Stimulated activated CD8-positive, alpha-beta memory T cell treated with anti-CD3 and anti-CD28 coated beads, Interleukin-4, amount 100 ng/mL, for 24 hours (primary cell): ENCODE measurements around the gene ATP5MK.
"Not testable (repeated sequence)": the region's sequence is repeated elsewhere in the genome, so short reads cannot be mapped to it uniquely, and the experiment has no call there.

Experiments used
- DNase-seq: peaks from one replicate; pipeline ENCODE4 v3.0.0-alpha.2; 2020; ENCODE audit warnings: low read depth

ATP5MK gene

DNA sequence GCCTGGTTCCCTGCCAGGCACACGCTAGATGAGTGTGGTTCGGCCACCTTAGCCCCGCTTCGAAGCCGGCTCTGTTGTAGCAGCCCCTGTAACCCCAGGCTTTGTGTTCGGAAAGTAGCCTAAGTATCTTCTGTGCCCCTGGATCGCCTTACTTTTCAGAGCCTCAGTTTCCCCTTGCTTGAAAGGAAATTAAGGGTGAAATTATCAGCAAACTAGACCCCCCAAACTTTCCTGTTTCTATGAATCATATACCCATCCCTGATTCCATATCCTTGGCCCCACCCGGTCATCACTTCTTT lies 463 bp upstream of the ATP5MK start:
- no peak for DNase-seq

DNA sequence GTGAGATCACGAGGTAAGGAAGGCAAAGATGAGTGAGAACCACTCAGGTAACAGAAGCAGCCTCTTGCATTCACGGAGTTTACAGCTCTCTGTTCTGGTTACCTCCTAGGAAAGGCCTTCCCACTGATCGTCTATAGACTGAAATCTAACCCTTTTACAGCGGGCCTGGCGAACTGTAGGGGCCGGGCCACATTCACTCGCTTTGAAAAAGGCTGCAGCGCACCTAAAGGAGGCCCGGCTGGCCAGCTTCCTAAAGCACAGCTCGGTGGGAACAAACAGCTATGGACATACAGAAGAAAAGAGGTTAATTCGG lies 565 bp downstream of the ATP5MK start:
- no peak for DNase-seq

DNA sequence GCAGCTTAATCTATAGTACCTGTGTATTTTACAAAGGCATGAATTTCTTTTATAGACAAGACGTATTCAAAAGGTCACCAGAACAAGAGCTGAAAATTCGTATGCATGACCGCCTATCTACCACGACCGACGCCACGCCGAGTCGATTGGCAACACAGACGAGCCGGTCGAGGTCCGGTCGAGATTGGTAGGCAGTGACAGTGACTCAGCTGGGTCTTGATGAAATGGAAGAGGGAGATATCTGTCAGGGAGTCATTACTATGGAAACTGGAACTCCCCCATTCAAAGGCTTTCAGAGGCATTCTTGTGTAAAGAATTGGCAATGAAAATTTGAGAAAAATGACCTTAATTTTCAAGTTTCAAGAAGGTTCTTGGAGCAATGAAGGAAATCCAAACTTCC lies 2.1 kb downstream of the ATP5MK start:
- DNase-seq = no peak

DNA sequence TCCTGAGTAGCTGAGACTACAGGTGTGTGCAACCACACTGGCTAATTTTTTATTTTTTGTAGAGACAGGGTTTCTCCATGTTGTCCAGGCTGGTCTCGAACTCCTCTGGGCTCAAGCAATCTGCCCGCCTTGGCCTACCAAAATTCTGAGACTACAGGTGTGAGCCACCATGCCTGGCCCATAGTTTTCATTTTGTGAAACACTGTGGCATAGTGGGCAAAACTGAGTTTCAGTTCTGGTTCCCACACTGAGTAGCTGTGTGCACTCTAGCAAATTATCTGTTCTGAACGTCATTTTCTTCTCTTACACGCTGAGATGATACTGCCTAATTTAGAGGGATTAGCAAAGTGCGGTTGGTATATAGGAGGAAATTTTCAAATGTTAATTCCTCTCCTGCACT lies 13.5 kb downstream of the ATP5MK start:
- DNase-seq = no peak

DNA sequence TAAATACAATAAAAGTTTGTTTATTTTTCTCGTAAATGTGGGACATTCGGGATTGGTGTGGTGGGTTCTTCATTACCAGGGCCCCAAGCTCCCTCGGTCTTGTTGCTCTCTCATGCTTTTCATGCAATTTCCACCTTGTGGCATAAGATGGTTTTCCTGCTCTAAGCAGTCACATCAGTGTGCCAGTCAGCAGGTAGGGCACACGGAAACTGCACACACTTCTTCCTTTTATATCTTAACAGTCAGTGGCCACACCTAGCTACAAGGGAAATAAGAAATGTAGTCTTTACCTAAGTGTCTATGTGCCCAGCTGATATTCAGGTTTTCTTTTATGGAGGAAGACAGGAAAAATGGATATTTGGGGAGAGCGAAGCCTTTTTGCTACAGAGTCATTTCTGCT lies 22.0 kb downstream of the ATP5MK start:
- DNase-seq = no peak

DNA sequence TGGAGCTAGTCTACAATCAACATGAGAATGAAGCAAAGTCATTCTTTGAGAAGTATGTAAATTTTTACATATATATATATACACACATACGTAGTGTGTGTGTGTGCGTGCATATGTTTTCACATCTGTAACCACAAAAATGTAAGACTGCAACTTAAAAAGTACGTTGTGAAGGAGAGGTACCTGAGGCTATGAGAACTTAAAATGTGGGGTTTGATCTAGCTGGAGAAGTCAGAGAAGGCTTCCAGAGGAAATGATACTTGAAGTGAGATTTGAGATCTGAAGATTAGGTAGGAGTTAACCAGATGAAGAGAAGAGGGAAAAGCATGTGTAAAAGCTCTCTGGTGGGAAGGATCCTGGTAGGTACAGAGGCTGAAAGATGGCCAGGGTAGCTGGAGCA lies 22.7 kb downstream of the ATP5MK start:
- DNase-seq = no peak

DNA sequence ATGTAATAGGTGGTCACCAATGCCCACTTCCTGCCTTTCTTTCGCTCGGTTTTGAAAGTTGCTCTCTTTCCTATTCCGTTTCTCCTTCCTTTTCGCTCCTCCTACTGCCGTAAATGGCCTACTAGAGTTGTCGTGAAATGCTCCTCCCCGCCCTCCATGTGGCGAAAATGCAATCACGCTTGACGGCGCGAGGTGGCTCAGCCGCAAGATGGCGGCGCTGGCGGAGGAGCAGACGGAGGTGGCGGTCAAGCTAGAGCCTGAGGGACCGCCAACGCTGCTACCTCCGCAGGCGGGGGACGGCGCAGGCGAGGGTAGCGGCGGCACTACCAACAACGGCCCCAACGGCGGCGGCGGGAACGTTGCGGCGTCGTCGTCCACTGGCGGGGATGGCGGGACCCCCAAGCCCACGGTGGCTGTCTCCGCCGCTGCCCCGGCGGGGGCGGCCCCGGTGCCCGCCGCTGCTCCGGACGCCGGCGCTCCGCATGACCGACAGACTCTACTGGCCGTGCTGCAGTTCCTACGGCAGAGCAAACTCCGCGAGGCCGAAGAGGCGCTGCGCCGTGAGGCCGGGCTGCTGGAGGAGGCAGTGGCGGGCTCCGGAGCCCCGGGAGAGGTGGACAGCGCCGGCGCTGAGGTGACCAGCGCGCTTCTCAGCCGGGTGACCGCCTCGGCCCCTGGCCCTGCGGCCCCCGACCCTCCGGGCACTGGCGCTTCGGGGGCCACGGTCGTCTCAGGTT lies 28.3 kb downstream of the ATP5MK start, which contains the start of gene TAF5:
Gene TAF5 (plus strand): TSS at position 195 of the 737 bp plus-strand sequence. CDS start 14 bp downstream, at position 209.
- DNase-seq = peak; percentile 81

DNA sequence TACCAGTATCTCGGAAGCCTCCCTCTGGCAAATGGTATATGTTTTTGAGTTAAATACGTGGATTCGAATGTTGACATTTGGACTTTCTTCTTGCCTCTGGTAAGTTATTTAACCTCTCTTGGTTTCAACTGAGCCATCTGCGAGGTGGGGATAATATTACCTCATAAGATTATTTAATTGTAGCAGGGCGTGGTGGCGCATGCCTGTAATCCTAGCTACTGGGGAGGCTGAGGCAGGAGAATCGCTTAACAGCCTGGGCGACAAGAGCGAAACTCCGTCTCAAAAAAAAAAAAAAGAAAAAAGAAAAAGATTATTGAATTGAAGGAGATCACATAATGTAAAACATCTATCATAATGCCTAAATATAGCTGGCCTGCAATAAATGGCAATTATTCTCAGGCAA lies 28.9 kb downstream of the ATP5MK start:
- DNase-seq = no peak

DNA sequence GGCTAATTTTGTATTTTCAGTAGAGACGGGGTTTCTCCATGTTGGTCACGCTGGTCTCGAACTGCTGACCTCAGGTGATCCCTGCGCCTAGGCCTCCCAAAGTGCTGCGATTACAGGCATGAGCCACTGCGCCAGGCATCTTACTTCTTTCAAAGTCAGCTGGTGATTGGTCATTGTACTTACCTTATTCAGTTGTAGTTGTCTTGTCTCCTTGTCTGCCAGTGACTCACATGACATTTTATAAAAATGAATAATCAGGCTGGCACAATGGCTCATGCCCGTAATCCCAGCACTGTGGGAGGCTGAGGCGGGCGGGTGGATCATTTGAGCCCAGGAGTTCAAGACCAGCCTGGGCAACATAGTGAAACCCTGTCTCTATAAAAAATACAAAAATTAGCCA lies 35.5 kb downstream of the ATP5MK start:
- DNase-seq = not testable (repeated sequence)

DNA sequence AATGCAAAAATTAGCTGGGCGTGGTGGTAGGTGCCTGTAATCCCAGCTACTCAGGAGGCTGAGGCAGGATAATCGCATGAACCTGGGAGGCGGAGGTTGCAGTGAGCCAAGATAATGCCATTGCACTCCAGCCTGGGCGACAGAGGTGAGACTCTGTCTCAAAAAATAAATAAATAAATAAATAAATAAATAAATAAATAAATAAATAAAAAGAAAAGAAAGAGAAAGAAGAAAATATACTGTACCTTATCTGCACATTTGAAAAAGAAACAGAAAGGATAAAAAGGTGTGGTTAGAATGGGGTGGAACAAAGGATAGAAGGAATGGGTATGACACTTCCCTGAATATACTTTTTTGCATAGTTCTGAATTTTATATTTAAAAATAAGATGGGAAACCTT lies 36.8 kb downstream of the ATP5MK start:
- not testable (repeated sequence) for DNase-seq

DNA sequence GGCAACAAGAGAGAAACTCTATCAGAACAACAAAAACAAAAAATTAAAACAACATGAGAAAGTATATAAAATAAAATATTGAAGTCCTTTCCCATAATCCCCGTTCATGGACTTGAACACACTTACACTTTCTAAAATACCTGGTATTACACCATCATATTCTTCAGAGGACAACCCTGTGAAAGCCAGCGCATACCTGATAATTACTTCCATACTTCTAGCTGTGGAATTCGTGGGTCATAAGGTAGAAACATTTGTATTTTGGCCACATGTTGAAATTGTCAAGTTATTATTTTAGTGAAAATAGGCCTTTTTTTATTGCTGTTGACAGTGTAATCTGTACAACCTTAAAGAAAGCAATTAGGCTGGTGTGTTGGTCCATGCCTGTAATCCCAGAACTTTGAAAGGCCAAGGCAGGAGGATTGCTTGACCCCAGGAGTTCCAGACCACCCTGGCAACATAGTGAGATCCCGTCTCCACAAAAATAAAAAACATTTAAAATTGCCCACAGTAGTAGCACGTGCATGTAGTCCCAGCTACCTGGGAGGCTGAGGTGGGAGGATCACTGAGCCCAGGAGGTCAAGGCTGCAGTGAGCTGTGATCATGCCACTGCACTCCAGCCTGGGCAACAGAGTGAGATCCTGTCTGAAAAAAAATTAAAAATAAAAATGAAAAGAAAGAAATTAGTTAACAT lies 40.2 kb downstream of the ATP5MK start:
- DNase-seq = no peak

DNA sequence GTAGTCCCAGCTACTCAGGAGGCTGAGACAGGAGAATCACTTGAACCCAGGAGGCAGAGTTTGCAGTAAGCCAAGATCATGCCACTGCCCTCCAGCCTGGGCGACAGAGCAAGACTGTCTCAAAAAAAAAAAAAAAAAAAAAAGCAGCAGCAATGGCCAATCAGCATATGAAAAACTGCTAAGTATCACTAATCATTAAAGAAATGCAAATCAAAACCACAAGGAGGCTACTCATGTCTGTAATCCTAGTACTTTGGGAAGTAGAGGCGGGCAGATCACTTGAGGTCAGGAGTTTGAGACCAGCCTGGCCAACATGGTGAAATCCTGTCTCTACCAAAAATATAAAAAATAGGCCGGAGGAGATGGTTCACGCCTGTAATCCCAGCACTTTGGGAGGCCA lies 41.7 kb downstream of the ATP5MK start:
- not testable (repeated sequence) for DNase-seq

DNA sequence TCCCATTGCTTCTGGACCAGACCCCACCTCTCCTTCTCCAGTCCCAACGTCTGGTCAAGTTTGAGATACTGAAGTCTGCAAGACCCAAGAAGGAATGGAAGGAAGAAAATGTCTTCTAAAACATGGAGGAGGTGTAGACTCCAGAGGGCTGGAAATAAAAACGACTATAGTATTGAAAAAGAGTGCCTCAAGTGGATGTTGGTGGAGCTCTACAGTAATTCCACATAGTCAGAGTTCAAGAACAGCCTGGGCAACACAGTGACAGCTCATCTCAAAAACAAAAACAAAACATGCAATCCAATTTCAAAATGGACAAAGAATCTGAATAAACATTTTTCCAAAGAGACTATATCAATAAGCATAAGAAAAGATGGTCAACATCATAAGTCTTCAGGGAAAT lies 43.0 kb downstream of the ATP5MK start:
- no peak for DNase-seq

DNA sequence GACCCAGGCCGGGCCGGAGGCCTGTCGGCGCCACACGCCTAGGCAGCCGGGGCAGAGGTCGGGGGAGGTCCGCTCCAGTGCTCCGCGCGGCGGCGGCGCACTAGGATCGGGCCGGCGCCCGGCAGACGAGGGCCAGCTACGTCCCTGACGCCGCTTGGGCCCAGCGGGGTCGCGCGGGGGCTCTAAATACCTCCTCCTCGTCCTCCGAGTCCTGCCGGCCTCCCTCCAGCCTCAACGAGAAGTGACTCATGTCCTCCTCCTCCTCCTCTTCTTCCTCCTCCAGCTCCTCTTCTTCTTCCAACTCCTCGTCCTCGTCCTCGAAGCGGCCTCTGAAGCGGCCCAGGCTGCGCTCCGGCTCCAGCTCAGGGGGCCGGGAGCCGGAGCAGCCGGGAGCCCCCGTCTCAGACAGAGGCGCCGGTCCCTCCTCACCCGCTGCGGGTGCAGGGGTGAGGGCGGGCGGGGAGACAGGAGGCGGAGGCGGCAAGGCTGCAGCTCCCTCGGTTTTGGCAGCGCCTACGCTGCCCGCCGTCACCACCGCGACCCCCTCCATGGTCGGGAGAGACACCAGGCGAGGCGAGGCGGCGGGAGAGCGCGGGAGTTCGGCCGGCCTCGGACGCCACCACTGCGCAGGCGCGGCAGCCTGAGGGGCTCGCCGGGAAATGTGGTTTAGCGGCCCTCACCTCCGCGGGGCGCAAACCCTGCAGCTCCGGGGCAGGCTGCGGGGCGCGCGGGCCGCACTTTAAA lies 45.6 kb downstream of the ATP5MK start, which contains the start of gene PCGF6:
Gene PCGF6 (minus strand): TSS at position 624 of the 744 bp plus-strand sequence. CDS start 74 bp downstream, at position 550.
- DNase-seq = peak; percentile 73

DNA sequence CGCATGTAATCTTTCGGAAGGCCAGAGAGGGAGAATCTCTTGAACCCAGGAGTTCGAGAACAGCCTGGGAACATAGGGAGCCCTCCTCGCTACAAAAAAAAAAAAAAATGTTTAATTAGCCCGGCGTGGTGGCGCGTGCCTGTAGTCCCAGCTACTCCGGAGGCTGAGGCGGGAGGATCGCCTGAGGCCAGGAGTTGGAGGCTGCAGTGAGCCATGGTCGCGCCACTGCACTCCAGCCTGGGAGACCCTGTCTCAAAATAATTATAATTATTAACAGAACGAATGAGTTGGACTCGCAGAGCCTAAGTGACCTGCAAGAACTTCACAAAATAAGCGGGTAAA lies 46.1 kb downstream of the ATP5MK start:
- DNase-seq = no peak
